Activated CD4-positive, alpha-beta T cell treated with anti-CD3 and anti-CD28 coated beads for 4 hours (primary cell): ENCODE measurements around the gene IFT57.
A peak's percentile ranks its signal among the peaks of the same experiment; 100 is the strongest.
"Not testable (repeated sequence)": the region's sequence is repeated elsewhere in the genome, so short reads cannot be mapped to it uniquely, and the experiment has no call there.

Source experiments
- DNase-seq, 2 donors: peaks; one replicate each; pipeline ENCODE4 v3.0.0-alpha.2; 2020

The IFT57 gene

GRCh38 chr3:108158251-108158650, 64.0 kb downstream of the IFT57 start:
- no peak for DNase-seq

GRCh38 chr3:108157273-108157672, 65.0 kb downstream of the IFT57 start:
- no peak for DNase-seq

GRCh38 chr3:108156312-108156853, 65.8 kb downstream of the IFT57 start:
- no peak for DNase-seq

- DNase-seq, result not testable (repeated sequence)
Measured at GRCh38 chr3:108155642-108156041, 66.6 kb downstream of the IFT57 start.

- DNase-seq, result peak; percentile 44 to 61
Measured at GRCh38 chr3:108153451-108153981, 68.7 kb downstream of the IFT57 start.

- no peak for DNase-seq
Measured at GRCh38 chr3:108152274-108152673, 70.0 kb downstream of the IFT57 start.

GRCh38 chr3:108150200-108150599, 72.0 kb downstream of the IFT57 start:
- no peak for DNase-seq

- DNase-seq, result no peak
Measured at GRCh38 chr3:108146139-108146538, 76.1 kb downstream of the IFT57 start.

GRCh38 chr3:108145578-108145977, 76.6 kb downstream of the IFT57 start:
- no peak for DNase-seq

- DNase-seq, result no peak
Measured at GRCh38 chr3:108137460-108137814, 84.8 kb downstream of the IFT57 start.

GRCh38 chr3:108136561-108137459, 85.4 kb downstream of the IFT57 start:
- DNase-seq, result no peak

- DNase-seq, result no peak
Measured at GRCh38 chr3:108134555-108134880, 87.7 kb downstream of the IFT57 start.

- no peak for DNase-seq
Measured at GRCh38 chr3:108133858-108134554, 88.2 kb downstream of the IFT57 start.

- DNase-seq, result no peak
Measured at GRCh38 chr3:108133048-108133369, 89.2 kb downstream of the IFT57 start.

- no peak for DNase-seq
Measured at GRCh38 chr3:108131475-108132134, 90.6 kb downstream of the IFT57 start.

- DNase-seq, result peak in 1 of 2 donors; percentile 35
Measured at GRCh38 chr3:108130701-108131474, 91.3 kb downstream of the IFT57 start.

GRCh38 chr3:108130236-108130635, 92.0 kb downstream of the IFT57 start:
- DNase-seq, result no peak

GRCh38 chr3:108127301-108127988, 94.8 kb downstream of the IFT57 start:
- DNase-seq, result peak; percentile 67 to 69

- peak in 1 of 2 donors; percentile 20 for DNase-seq
Measured at GRCh38 chr3:108126348-108126747, 95.9 kb downstream of the IFT57 start.

GRCh38 chr3:108125550-108126071, 96.6 kb downstream of the IFT57 start:
- DNase-seq, result peak; percentile 64 to 70

GRCh38 chr3:108125153-108125543, 97.1 kb downstream of the IFT57 start:
- no peak for DNase-seq
